Stimulated activated CD8-positive, alpha-beta memory T cell treated with anti-CD3 and anti-CD28 coated beads, Interleukin-2, amount 100 ng/mL, for 1 hour (primary cell): Measurements from ENCODE around the gene SLC18A3.

Experiments used
- DNase-seq, 2 donors: peaks; one replicate each; pipeline ENCODE4 v3.0.0-alpha.2; 2020; ENCODE audit warnings: low read depth in 2 of 2

The SLC18A3 gene

GRCh38 chr10:49611816-49612512 lies 1.9 kb downstream of the SLC18A3 start:
- DNase-seq = no peak

GRCh38 chr10:49612513-49613164 lies 2.5 kb downstream of the SLC18A3 start:
- no peak for DNase-seq

GRCh38 chr10:49613165-49613881 lies 3.2 kb downstream of the SLC18A3 start:
- DNase-seq = no peak

DNA sequence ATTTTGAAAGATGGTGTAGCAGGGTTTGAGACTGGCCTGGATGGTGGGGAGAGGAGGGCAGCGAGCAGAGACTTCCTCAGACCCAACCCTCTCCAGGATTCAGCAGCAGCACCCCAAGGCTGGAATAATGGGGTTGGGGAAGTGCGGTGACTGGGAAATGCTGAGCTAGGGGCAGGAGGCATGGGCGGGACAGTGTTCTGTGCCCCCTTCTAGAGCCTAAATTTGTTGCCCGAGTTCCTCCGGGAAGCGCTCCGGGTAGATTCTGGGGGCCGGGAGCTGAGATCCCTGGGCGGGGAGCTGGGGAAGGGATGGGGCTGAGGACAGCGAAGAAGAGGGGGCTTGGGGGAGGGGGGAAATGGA lies 3.8 kb downstream of the SLC18A3 start, which contains the start of gene CHAT:
Gene CHAT (plus strand): TSS at position 156 of the 360 bp plus-strand sequence. CDS start 153 bp downstream, at position 309.
- DNase-seq = no peak

DNA sequence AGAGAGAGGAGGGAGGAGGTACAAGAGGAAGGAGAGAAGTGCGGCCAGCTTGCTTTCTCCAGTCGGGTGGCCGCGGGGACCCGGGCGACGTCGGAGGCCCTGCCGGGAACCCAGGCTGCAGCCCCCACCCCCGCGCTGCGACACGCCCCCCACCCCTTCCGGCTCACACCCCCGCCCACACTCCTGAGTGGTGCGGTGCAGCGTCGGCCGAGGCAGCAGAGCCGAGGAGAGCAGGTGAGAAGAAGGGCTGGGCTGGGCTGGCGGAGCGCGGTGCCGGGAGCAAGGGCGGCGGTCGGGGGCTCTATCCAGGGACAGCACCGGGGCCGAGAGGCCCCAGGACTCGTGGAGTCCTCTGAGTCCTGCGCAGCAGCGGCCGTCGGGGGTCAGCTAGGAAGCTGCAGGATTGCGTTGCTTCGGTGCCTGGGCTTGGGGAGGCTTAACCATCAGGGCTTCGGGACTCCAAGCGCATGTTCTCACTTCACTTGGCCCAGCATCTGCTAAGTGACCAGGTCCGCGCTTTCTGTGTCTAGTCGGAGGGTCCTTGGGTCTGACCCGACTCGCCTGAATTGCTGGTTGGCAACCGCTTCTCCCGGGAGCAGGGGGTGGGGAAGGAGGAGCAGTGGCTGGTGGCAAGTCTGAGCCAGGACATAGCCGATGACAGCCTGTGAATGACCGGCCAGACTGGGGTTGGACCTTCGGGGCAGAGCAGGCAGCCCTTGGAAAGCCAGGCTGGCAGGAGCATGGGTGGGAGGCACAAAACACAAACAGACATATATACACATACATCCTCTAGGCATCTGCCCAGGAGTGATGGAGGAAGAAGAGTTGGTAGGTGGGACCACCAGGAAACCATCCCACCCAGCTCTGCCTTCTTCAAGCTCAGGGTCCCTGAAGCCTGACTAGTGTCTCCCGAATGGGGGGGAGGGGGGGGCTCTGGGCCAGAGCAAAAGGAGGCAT lies 4.4 kb downstream of the SLC18A3 start:
- DNase-seq = no peak

DNA sequence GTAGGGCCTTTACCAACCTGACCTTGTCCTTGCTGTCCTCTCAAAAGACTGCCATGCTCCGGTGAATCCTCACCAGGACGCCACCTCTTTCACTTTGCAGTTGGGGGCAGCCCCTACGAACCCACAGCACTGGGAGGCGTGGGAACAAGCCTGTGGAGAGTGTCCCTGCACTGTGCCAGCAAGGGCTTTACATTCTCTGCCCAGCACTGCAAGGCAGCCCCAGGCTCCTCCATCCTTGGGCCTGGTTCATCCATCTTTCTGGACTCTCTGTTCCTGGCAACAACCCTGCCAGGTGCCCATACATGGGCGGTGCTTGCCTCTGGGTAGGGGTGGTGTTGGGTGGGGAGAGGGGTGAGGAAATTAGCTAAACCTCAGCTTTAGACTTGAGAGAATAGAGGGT lies 5.1 kb downstream of the SLC18A3 start:
- DNase-seq = no peak

- no peak for DNase-seq
These were observed 5.6 kb downstream of the SLC18A3 start for GRCh38 chr10:49615721-49616120.

- DNase-seq = no peak
These were observed 6.5 kb downstream of the SLC18A3 start for GRCh38 chr10:49616421-49617101.

DNA sequence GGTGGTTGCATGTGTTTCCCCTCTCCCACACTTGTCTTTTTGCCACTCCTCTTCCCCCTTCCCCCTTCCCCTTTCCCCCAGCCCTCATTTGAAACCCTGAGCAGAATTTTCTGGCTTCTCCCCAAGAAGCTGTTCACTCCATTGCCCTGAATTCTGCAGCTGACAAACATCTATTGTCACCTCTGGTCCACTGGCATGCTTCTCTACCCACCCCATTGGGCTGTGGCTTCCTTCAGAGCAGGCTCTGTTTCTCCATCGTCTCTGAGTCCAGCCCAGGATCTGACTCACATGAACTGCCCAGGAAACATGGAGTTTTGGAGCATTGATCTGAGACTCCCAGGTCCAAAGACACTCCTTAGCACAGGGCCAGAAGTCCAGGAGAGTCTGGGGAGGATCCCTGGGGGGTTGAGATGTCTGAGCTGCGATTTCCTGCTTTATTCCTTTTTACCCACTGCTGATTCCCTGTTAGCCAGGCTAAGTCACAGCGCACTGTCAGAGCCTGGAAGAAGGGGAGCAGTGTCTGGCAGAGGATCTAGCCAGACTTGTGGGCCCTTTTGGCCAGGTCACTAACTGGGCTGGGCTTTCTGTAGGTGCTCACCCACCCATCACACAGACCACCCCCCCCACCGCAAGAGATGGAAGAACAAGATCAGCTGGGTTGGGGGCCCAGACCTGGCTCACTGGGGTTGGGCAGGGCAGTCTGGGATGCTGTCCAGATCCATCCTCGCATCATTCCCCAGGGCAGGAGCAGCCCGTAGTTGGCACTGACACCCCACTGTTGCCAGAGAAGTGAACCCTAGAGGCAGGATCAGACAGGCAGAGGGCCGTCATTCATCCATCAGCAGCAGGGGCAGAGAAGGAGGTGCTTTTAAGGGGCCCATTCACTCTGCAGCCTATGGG lies 7.3 kb downstream of the SLC18A3 start:
- DNase-seq = no peak

DNA sequence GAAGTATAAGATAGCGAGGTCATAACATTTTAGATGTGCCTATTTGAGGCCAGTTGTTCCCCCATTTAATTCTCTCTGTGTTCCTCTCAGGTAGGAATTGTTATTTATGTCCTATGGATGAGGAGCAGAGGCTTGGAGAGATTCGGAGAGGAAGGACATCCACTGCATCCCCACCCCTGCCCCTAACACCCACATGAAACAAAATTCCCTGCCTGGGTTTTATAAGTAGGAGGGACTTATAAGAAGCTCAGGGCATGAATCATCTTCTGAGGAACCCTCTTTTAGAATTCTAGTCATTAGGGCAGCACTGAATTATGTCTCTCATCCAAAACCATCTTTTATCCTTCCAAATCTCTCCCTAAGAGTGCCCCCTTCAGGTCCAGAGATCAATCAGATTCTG lies 8.7 kb downstream of the SLC18A3 start:
- DNase-seq = no peak

GRCh38 chr10:49619613-49620012 lies 9.5 kb downstream of the SLC18A3 start:
- no peak for DNase-seq

DNA sequence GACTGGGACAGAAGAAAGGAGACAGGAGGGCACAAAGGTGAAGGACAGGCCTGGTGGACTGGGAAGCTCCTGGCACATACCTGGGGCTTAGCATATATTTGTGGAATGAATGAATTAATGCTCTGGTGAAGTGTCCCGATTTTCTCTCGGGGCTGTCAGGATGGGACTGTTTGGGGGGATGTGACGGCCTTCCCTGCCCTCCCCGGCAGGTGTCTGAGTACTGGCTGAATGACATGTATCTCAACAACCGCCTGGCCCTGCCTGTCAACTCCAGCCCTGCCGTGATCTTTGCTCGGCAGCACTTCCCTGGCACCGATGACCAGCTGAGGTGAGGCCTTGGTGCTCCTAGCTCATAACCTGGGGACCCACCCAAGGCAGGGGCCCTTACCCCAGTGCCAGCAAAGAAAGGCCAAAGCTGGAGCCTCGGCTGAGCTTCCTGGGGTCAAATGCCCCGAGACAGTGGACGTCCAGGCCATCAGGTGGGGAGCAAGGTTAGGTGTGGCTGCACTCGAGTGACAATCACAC lies 10.2 kb downstream of the SLC18A3 start:
- DNase-seq = no peak

GRCh38 chr10:49620841-49621378 lies 10.8 kb downstream of the SLC18A3 start:
- DNase-seq = no peak

DNA sequence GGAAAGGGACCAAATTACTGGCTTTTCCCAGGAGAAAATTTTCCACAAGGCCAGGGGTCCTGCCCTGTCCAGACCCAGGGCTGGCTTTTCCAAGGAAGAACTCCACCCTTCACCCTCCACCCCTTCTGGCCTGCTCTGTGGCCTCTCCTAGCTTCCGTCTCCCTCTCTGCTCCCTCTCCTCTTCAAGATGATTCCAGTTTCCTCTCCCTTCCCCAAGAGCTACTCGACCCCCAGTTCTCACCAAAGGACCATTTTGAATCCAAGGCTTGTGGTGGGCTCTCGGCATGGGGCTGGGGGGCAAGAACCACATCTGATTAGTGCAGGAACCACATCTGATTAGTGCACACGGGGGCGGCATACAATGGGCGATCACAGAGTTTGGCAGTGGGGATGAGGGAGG lies 11.5 kb downstream of the SLC18A3 start:
- no peak for DNase-seq

GRCh38 chr10:49622426-49623425 lies 12.6 kb downstream of the SLC18A3 start:
- no peak for DNase-seq

DNA sequence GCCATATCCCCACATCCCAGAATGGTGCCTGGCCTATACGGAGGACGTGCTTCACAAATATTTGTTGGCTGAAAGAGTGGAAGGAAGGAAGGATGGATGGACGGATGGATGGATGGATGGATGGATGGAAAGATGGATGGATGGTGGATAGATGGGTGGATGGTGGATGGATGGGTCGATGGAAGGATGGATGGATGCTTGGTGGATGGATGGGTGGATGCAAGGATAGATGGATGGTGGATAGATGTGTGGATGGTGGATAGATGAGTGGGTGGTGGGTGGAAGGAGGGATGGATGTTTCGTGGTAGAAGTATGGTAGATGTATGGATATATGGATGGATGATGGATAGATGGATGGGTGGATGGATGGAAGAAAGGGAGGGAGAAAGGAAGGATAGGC lies 14.5 kb downstream of the SLC18A3 start:
- DNase-seq = no peak

GRCh38 chr10:49625411-49625810 lies 15.3 kb downstream of the SLC18A3 start:
- no peak for DNase-seq

DNA sequence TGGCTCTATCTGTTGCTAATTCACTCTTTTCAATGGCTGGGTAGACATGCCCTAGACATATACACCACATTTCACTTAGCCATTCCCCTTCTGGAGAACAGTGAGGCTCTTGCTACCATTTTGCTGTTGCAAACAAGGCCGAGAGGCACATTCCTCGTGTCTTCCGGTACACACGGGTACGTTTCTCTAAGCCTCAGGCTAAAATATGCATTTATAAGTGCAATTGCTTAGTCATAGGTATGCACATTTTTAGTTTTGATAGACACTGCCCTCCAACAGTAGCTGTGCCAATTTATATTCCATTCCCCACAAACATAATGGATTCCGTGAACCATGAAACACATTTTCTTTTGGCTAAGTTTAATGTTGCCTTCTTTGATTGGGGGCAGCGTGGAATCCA lies 16.9 kb downstream of the SLC18A3 start:
- DNase-seq = no peak
